Fibroblast of villous mesenchyme (primary cell): ENCODE results near the gene ALDH1B1. TPM values are rescaled to one million over a fixed set of nuclear protein-coding genes. Genes with fewer than 3 reads are reported as not detected.

ENCODE experiments used
- DNase-seq: peaks from one replicate; pipeline ENCODE4 v3.0.0-alpha.2; 2010; ENCODE audit warnings: low read depth
- H3K4me3 ChIP-seq: 2 replicates; pipeline ENCODE4 v1.5.1; 2011; ENCODE audit warnings: low read depth, mild to moderate bottlenecking, low read length
- CTCF ChIP-seq: IDR thresholded peaks from 2 replicates; pipeline ENCODE4 v1.5.1; 2012; ENCODE audit warnings: low read depth, mild to moderate bottlenecking, low read length; ENCODE audit not compliant: insufficient read depth
- total RNA-seq: library from RNA; depleted of rRNA; stranded (reverse); fragments of >200 nt; gene quantifications from 2 replicates; pipeline ENCODE4 v1.2.3, GENCODE V29; 2012

The ALDH1B1 gene
- total RNA-seq, 1 donor: 74.3 TPM

GRCh38 chr9:38443597-38443996, 51.1 kb downstream of the ALDH1B1 start:
- DNase-seq: no peak
- no peak overlapping the region for H3K4me3 ChIP-seq
- no peak for TF ChIP-seq CTCF

- TF ChIP-seq CTCF: no peak
- DNase-seq: no peak
- no peak overlapping the region for H3K4me3 ChIP-seq
These were observed 52.9 kb downstream of the ALDH1B1 start for GRCh38 chr9:38445154-38446043.

GRCh38 chr9:38447703-38448102, 55.2 kb downstream of the ALDH1B1 start:
- no peak overlapping the region for H3K4me3 ChIP-seq
- no peak for TF ChIP-seq CTCF
- no peak for DNase-seq

Other genes starting within 250 kb of the ALDH1B1 start
- gene IGFBPL1, start 31.8 kb downstream of the ALDH1B1 start, total RNA-seq: 0.32 TPM in 1 of 2 replicates, not detected in the other
- gene ANKRD18A, start 227.9 kb downstream of the ALDH1B1 start, total RNA-seq: under 0.01 TPM in 1 of 2 replicates, not detected in the other